Brain microvascular endothelial cell (primary cell): ENCODE results near the gene FXYD3.

Source experiments
- DNase-seq: peaks from one replicate; pipeline ENCODE4 v3.0.0-alpha.2; 2020
- H3K27ac ChIP-seq: fragments of 250-450 bp; sonication (Bioruptor Pico); 2 replicates; pipeline ENCODE4 v1.5.1; 2020; ENCODE audit warnings: mild to moderate bottlenecking, moderate library complexity
- H3K27me3 ChIP-seq: fragments of 250-450 bp; sonication (Bioruptor Pico); replicated peaks from 2 replicates; pipeline ENCODE4 v1.5.1; 2020; ENCODE audit warnings: mild to moderate bottlenecking
- H3K36me3 ChIP-seq: fragments of 250-450 bp; sonication (Bioruptor Pico); replicated peaks from 2 replicates; pipeline ENCODE4 v1.5.1; 2020; ENCODE audit warnings: mild to moderate bottlenecking
- H3K4me3 ChIP-seq: 2 replicates; pipeline ENCODE4 v1.5.1; 2011; ENCODE audit warnings: low read depth, mild to moderate bottlenecking, control low read depth, low read length, moderate library complexity
- CTCF ChIP-seq: IDR thresholded peaks from 2 replicates; pipeline ENCODE4 v1.5.1; 2011; ENCODE audit warnings: low read depth, mild to moderate bottlenecking, moderate library complexity, low read length, control low read depth, inconsistent platforms; ENCODE audit errors: missing control alignments
- in situ Hi-C: cut with HindIII; loops from 2 replicates; pipeline ENCODE4 v1.10.0; 2017; ENCODE audit warnings: low sequenced_read_pairs, low pct_ligation_motif_present

Gene FXYD3

GRCh38 chr19:35093941-35094647 is 21.5 kb upstream of the FXYD3 start:
- no peak for TF ChIP-seq CTCF
- Histone ChIP-seq H3K27me3 (no peaks in the 10 kb centered on the region), H3K4me3 (no peak overlapping the region), H3K36me3 (no peaks in the 10 kb centered on the region), H3K27ac (no peak overlapping the region)
- in situ Hi-C loops = no loop called here
- DNase-seq = no peak

GRCh38 chr19:35094656-35095055 is 21.0 kb upstream of the FXYD3 start:
- no peak overlapping the region for H3K4me3 ChIP-seq
- in situ Hi-C loops = no loop called here
- DNase-seq = no peak

GRCh38 chr19:35095667-35096368 is 19.8 kb upstream of the FXYD3 start:
- no peak for DNase-seq
- in situ Hi-C loops = no loop called here
- no peak overlapping the region for H3K27ac ChIP-seq
- no peaks in the 10 kb centered on the region for H3K36me3 ChIP-seq
- TF ChIP-seq CTCF = no peak
- H3K27me3 ChIP-seq = no peaks in the 10 kb centered on the region
- H3K4me3 ChIP-seq = no peak overlapping the region

More at GRCh38 chr19:35094656-35095055, 21.0 kb upstream of the FXYD3 start:
- Histone ChIP-seq H3K27ac (no peak overlapping the region), H3K36me3 (no peaks in the 10 kb centered on the region), H3K27me3 (no peaks in the 10 kb centered on the region)
- no peak for TF ChIP-seq CTCF

GRCh38 chr19:35098413-35099049 is 17.1 kb upstream of the FXYD3 start:
- Histone ChIP-seq H3K4me3 (no peak overlapping the region), H3K27ac (no peak overlapping the region), H3K36me3 (no peaks in the 10 kb centered on the region), H3K27me3 (no peaks in the 10 kb centered on the region)
- no peak for DNase-seq
- TF ChIP-seq CTCF = no peak
- in situ Hi-C loops = no loop called here

- Histone ChIP-seq H3K27me3 (no peaks in the 10 kb centered on the region), H3K27ac (no peak overlapping the region), H3K36me3 (no peaks in the 10 kb centered on the region), H3K4me3 (no peak overlapping the region)
- no peak for DNase-seq
- TF ChIP-seq CTCF = no peak
- in situ Hi-C loops = no loop called here
These were observed 16.3 kb upstream of the FXYD3 start for GRCh38 chr19:35099155-35099896.
